AG09309 (cell line): ENCODE results near the gene POPDC2.

Experiments
- DNase-seq: peaks from one replicate; pipeline ENCODE4 v3.0.0-alpha.2; 2010; ENCODE audit warnings: low read depth
- H3K4me3 ChIP-seq: 2 replicates; pipeline ENCODE4 v1.5.1; 2011; ENCODE audit warnings: mild to moderate bottlenecking, low read depth, low read length, moderate library complexity; ENCODE audit not compliant: control insufficient read depth
- CTCF ChIP-seq: IDR thresholded peaks from 2 replicates; pipeline ENCODE4 v1.5.1; 2011; ENCODE audit warnings: mild to moderate bottlenecking, low read depth, low read length, inconsistent platforms; ENCODE audit not compliant: insufficient read depth, control insufficient read depth; ENCODE audit errors: missing control alignments

The POPDC2 gene

GRCh38 chr3:119660474-119661440 is at the start of gene POPDC2:
POPDC2 (minus strand) TSS chr3:119660589; CDS start chr3:119660423, 166 bp downstream.
- no peak for DNase-seq
- no peak for TF ChIP-seq CTCF
- H3K4me3 ChIP-seq = no peak within 1 kb of the TSS

- H3K4me3 ChIP-seq = no peak overlapping the region
- TF ChIP-seq CTCF = no peak
- no peak for DNase-seq
Measured at GRCh38 chr3:119703820-119704531, 43.6 kb upstream of the POPDC2 start.

- TF ChIP-seq CTCF = no peak
- peak; percentile 32 for DNase-seq
- peak within 1 kb of the TSS; percentile 59 for H3K4me3 ChIP-seq
Measured at GRCh38 chr3:119702530-119703527, 42.4 kb upstream of the POPDC2 start, which contains the start of gene CFAP91. CFAP91 (plus strand) TSS chr3:119703022; CDS start chr3:119703099, 77 bp downstream.

- no peak for TF ChIP-seq CTCF
Measured at GRCh38 chr3:119700920-119701734, 40.7 kb upstream of the POPDC2 start.

GRCh38 chr3:119700269-119700919 is 40.0 kb upstream of the POPDC2 start:
- DNase-seq = no peak
- no peak overlapping the region for H3K4me3 ChIP-seq
- no peak for TF ChIP-seq CTCF

More at GRCh38 chr3:119700920-119701734, 40.7 kb upstream of the POPDC2 start:
- H3K4me3 ChIP-seq = no peak overlapping the region
- no peak for DNase-seq
